SU-DHL-6 (cell line): ENCODE measurements around the gene NPTX2.

Experiments used
- H2AFZ ChIP-seq: fragments of 200-600 bp; sonication (generic); 2 replicates; pipeline ENCODE4 v1.6.1; 2014; ENCODE audit warnings: low read depth, mild to moderate bottlenecking, moderate library complexity, mixed read lengths, antibody characterized with exemption, low read length; ENCODE audit not compliant: severe bottlenecking
- H3F3A ChIP-seq: fragments of 200-600 bp; shearing (Covaris generic); 2 replicates; pipeline ENCODE4 v1.6.0; 2016; ENCODE audit warnings: antibody characterized with exemption, mild to moderate bottlenecking; ENCODE audit not compliant: insufficient read depth
- H3K27ac ChIP-seq: fragments of 200-600 bp; sonication (generic); 2 replicates; pipeline ENCODE4 v1.5.1; 2016; ENCODE audit warnings: low read depth, mild to moderate bottlenecking, low read length, moderate library complexity, mixed read lengths
- H3K27me3 ChIP-seq: fragments of 200-600 bp; sonication (generic), shearing (Covaris generic); 2 replicates; pipeline ENCODE4 v1.6.0; 2014; ENCODE audit warnings: mild to moderate bottlenecking, low read length
- H3K36me3 ChIP-seq: fragments of 200-600 bp; sonication (generic); 2 replicates; pipeline ENCODE4 v1.6.1; 2014; ENCODE audit warnings: mild to moderate bottlenecking, low read length, mixed read lengths
- H3K4me2 ChIP-seq: fragments of 300-600, 200-600 bp; shearing (Covaris generic), sonication (generic); 2 replicates; pipeline ENCODE4 v1.6.0; 2014; ENCODE audit warnings: low read length, low read depth, mild to moderate bottlenecking; ENCODE audit not compliant: poor library complexity, severe bottlenecking
- H3K4me3 ChIP-seq: fragments of 200-600 bp; sonication (generic); 2 replicates; pipeline ENCODE4 v1.5.1; 2014; ENCODE audit warnings: antibody characterized with exemption, low read length, mild to moderate bottlenecking, mixed read lengths; ENCODE audit not compliant: insufficient read depth, poor library complexity, severe bottlenecking
- H3K79me2 ChIP-seq: fragments of 200-600 bp; sonication (generic); 2 replicates; pipeline ENCODE4 v1.6.1; 2014; ENCODE audit warnings: mild to moderate bottlenecking, low read length, moderate library complexity; ENCODE audit not compliant: insufficient read depth
- H3K9ac ChIP-seq: fragments of 200-600 bp; sonication (generic); 2 replicates; pipeline ENCODE4 v1.7.0; 2014; ENCODE audit warnings: mild to moderate bottlenecking, low read length
- H3K9me2 ChIP-seq: fragments of 200-600 bp; sonication (generic); replicated peaks from 2 replicates; pipeline ENCODE4 v1.6.1; 2014; ENCODE audit warnings: low read length; ENCODE audit not compliant: insufficient read depth
- H3K9me3 ChIP-seq: fragments of 200-600 bp; sonication (generic); 2 replicates; pipeline ENCODE4 v1.6.1; 2014; ENCODE audit warnings: low read length, mixed read lengths; ENCODE audit not compliant: insufficient read depth
- H4K20me1 ChIP-seq: fragments of 200-600 bp; sonication (generic); 2 replicates; pipeline ENCODE4 v1.6.1; 2014; ENCODE audit warnings: low read depth, mild to moderate bottlenecking, antibody characterized with exemption, low read length, moderate library complexity, mixed read lengths
- CTCF ChIP-seq: fragments of 200-600 bp; sonication (generic); IDR thresholded peaks from one replicate; pipeline ENCODE4 v1.5.1; 2017; ENCODE audit warnings: antibody characterized with exemption, mild to moderate bottlenecking, low read length, moderate library complexity; ENCODE audit not compliant: insufficient read depth, poor library complexity, severe bottlenecking
- EZH2phosphoT487 ChIP-seq: fragments of 200-600 bp; sonication (generic), shearing (Covaris generic); conservative IDR thresholded peaks from 2 replicates; pipeline ENCODE4 v1.6.1; 2018; ENCODE audit warnings: mild to moderate bottlenecking, antibody characterized with exemption, low read length, moderate library complexity, mixed read lengths

NPTX2 gene

GRCh38 chr7:98669329-98670000 is 52.4 kb downstream of the NPTX2 start:
- no peak overlapping the region for H2AFZ ChIP-seq
- TF ChIP-seq CTCF (no peak), EZH2phosphoT487 (no peak)
- no peaks in the 10 kb centered on the region for H4K20me1 ChIP-seq
- no peaks in the 10 kb centered on the region for H3K9me3 ChIP-seq
- H3K27me3 ChIP-seq: no peaks in the 10 kb centered on the region
- H3K27ac ChIP-seq: no peak overlapping the region
- H3K79me2 ChIP-seq: no peaks in the 10 kb centered on the region
- no peaks in the 10 kb centered on the region for H3K36me3 ChIP-seq
- H3K4me3 ChIP-seq: no peak overlapping the region
- H3F3A ChIP-seq: no peaks in the 10 kb centered on the region
- no peak overlapping the region for H3K4me2 ChIP-seq
- no peaks in the 10 kb centered on the region for H3K9me2 ChIP-seq
- no peak overlapping the region for H3K9ac ChIP-seq

GRCh38 chr7:98670186-98670585 is 53.1 kb downstream of the NPTX2 start:
- no peaks in the 10 kb centered on the region for H3F3A ChIP-seq
- no peaks in the 10 kb centered on the region for H3K27me3 ChIP-seq
- no peak overlapping the region for H3K27ac ChIP-seq
- H2AFZ ChIP-seq: no peak overlapping the region
- no peak overlapping the region for H3K9ac ChIP-seq
- H3K9me3 ChIP-seq: no peaks in the 10 kb centered on the region
- H3K9me2 ChIP-seq: no peaks in the 10 kb centered on the region
- H3K4me3 ChIP-seq: no peak overlapping the region
- H3K36me3 ChIP-seq: no peaks in the 10 kb centered on the region
- H3K79me2 ChIP-seq: no peaks in the 10 kb centered on the region
- TF ChIP-seq EZH2phosphoT487 (no peak), CTCF (no peak)
- H3K4me2 ChIP-seq: no peak overlapping the region
- no peaks in the 10 kb centered on the region for H4K20me1 ChIP-seq

DNA sequence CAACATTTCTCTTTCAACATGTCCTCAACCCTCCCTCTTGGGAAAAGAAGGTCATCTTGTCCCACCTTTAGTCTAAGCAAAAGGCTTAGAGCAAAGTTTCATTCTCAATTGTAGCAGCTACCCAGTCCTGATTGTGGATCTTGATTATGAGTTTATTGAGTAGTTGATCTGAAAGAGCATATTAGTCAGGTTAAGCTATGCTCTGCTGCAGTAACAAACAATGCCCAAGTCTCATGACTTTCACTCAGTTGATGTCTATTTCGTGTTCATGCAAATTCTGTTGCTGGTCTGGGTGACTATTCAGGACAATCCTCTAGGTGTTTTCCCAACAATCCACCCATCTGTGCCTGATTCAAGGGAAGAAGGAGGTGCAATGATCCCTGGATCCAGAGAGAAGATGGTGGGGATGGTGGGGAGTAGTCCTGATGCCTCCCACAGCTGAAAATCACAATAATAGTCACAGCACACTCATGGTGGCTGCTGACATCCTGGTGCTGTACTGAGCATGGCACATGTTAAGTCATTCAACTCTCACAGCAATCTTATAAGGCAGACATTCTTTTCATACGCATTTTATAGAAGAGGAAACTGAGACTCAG is 54.7 kb downstream of the NPTX2 start:
- H3K4me2 ChIP-seq: no peak overlapping the region

More for the DNA sequence above, 54.7 kb downstream of the NPTX2 start:
- Histone ChIP-seq H3K36me3 (no peaks in the 10 kb centered on the region), H4K20me1 (no peaks in the 10 kb centered on the region), H3K9ac (no peak overlapping the region), H3K79me2 (no peaks in the 10 kb centered on the region), H3K27me3 (no peaks in the 10 kb centered on the region), H3K9me2 (no peaks in the 10 kb centered on the region), H3K9me3 (no peaks in the 10 kb centered on the region), H3K27ac (no peak overlapping the region), H3K4me3 (no peak overlapping the region), H3F3A (no peaks in the 10 kb centered on the region), H2AFZ (no peak overlapping the region)
- TF ChIP-seq EZH2phosphoT487 (no peak), CTCF (no peak)
